ENCODE results near the gene ASB7.

GRCh38 chr15:100612539-100612938 is 10.2 kb downstream of the ASB7 start:
- TF ChIP-seq CTCF (IDR thresholded peaks at IDR 0.05) (no peak), POLR2A (IDR thresholded peaks at IDR 0.05) (no peak)

Measured in Peyer's patch (tissue), 4 donors.